ENCODE measurements around the gene SMARCA4.

Gene SMARCA4

GRCh38 chr19:11105014-11105636 is 144.3 kb downstream of the SMARCA4 start:
- no peak for TF ChIP-seq ZFX (IDR thresholded peaks at IDR 0.05)
- no peak for TF ChIP-seq CTCF (conservative IDR thresholded peaks at IDR 0.05)
- no peak overlapping the region for H3K27ac ChIP-seq

- TF ChIP-seq CTCF (conservative IDR thresholded peaks at IDR 0.05) (no peak), ZFX (IDR thresholded peaks at IDR 0.05) (no peak)
- H3K27ac ChIP-seq, result no peak overlapping the region
Observed at GRCh38 chr19:11106477-11106876, 145.6 kb downstream of the SMARCA4 start.

GRCh38 chr19:11108746-11109145 is 147.9 kb downstream of the SMARCA4 start:
- no peak overlapping the region for H3K27ac ChIP-seq
- no peak for TF ChIP-seq CTCF (conservative IDR thresholded peaks at IDR 0.05)
- no peak for TF ChIP-seq ZFX (IDR thresholded peaks at IDR 0.05)

- H3K27ac ChIP-seq, result no peak overlapping the region
- TF ChIP-seq ZFX (IDR thresholded peaks at IDR 0.05) (no peak), CTCF (conservative IDR thresholded peaks at IDR 0.05) (no peak)
Observed at GRCh38 chr19:11111117-11111770, 150.4 kb downstream of the SMARCA4 start.

- no peak overlapping the region for H3K27ac ChIP-seq
- no peak for TF ChIP-seq ZFX (IDR thresholded peaks at IDR 0.05)
- no peak for TF ChIP-seq CTCF (conservative IDR thresholded peaks at IDR 0.05)
Observed at GRCh38 chr19:11111771-11112144, 150.9 kb downstream of the SMARCA4 start.

Data from C4-2B (cell line).